Psoas muscle (tissue), 8 donors: ENCODE results near the gene RCOR1. TPM values are rescaled to one million over a fixed set of nuclear protein-coding genes. Genes with fewer than 3 reads are reported as not detected.

Experiments
- ATAC-seq, 4 donors: fragments of 200-7000 bp; cut with Tn5 transposase; one replicate each; pipeline ENCODE4 v1.9.1; 2020; ENCODE audit warnings: moderate library complexity in 3 of 4, mild to moderate bottlenecking in 2 of 4
- DNase-seq, 2 donors: peaks; one replicate each; pipeline ENCODE4 v3.0.0-alpha.2; 2020
- H3K27ac ChIP-seq: fragments of 200-600 bp; one replicate; pipeline ENCODE4 v1.8.0; 2022
- H3K27me3 ChIP-seq, 3 donors: fragments of 200-600 bp in 1 of 3; one replicate each; pipeline versions ENCODE4 v1.6.1 to v1.8.0; 2013 to 2022; ENCODE audit warnings: low read length in 2 of 3, mild to moderate bottlenecking in 2 of 3, moderate library complexity in 1 of 3; ENCODE audit not compliant: insufficient read depth in 3 of 3
- H3K36me3 ChIP-seq, 2 donors: fragments of 200-600 bp in 1 of 2; one replicate each; pipeline versions ENCODE4 v1.6.1 to v1.8.0; 2013 to 2022; ENCODE audit warnings: low read depth in 1 of 2, mild to moderate bottlenecking in 1 of 2, moderate library complexity in 1 of 2; ENCODE audit not compliant: insufficient read depth in 1 of 2
- H3K4me1 ChIP-seq: fragments of 200-600 bp; one replicate; pipeline ENCODE4 v1.8.0; 2022
- H3K4me3 ChIP-seq: fragments of 200-600 bp; one replicate; pipeline ENCODE4 v1.8.0; 2022; ENCODE audit warnings: mild to moderate bottlenecking
- H3K9me3 ChIP-seq: fragments of 200-600 bp; one replicate; pipeline ENCODE4 v1.8.0; 2022
- WGBS, 3 donors: extraction: QIAGEN DNeasy Blood & Tissue Kit; methylation state at CpG; one replicate each; pipeline versions ENCODE4 v1.1.6 to v1.1.7; 2013; 5-methylcytosine and 5-hydroxymethylcytosine counted together
- intact Hi-C, 2 donors: fragments of 100-400 bp; cut with DNase I; formaldehyde crosslinking; loops; one replicate each; pipeline versions ENCODE4 v1.11.0 to v1.14.2; 2022
- polyA plus RNA-seq, 3 donors: library from polyadenylated mRNA; stranded (reverse); fragments of 200-250 nt; gene quantifications; one replicate each; pipeline ENCODE4 v1.2.3, GENCODE V29; 2013
- total RNA-seq, 4 donors: library from RNA; stranded (reverse); fragmentation: NEBNext Ultra II Directional in 2 of 4; extraction: Animal tissue kit (Norgen Biotek cat#: 25700) in 2 of 4; gene quantifications; one replicate each; pipeline versions ENCODE4 v1.2.1 to v1.2.4, GENCODE V29; 2021 to 2023
- TF ChIP-seq, protein P1 (sequence below): fragments of 200-600 bp; IDR thresholded peaks from one replicate; pipeline ENCODE4 v1.8.0; 2022; ENCODE audit warnings: antibody characterized with exemption
- donor health status: healthy with polysubstance abuse.
- donor health status: DM: no; HTN: no; CAD: no; lungs with moderate emphysema.
- donor health status: Bipolar disorder and iron deficiency.
- donor health status: healthy.
- donor health status: DM: yes; HTN: yes; CAD: no.
- donor health status: DM: no; HTN: no; CAD: no.
- donor health status: DM: no; HTN: no; CAD: no.
- donor health status: DM: yes; HTN: yes; CAD: no.

RCOR1 gene
- total and polyA plus RNA-seq, 7 donors = 6.0 to 17.7 (median 14.3) TPM

DNA sequence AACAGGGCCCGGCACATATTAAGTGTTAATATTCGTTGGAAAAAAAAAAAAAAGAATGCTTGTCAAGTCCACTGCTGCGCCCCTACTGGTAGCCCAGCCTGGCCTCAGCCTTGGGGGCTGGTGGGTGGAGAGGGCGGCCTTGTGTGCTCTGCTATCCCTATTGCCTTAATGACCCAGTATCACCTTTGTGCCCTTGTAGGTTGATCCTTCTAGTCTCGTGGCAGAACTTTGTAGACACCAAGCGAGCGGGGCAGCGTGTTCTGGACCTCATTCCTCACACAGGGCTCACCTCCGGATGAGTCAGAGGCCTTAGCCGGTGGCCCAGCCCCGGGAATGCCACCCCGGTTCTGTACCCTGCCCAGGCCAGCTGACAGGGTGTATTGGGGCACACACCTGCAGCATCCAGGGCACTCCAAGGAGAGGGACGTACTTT is 1.8 kb upstream of the RCOR1 start:
- TF ChIP-seq, protein P1, sequence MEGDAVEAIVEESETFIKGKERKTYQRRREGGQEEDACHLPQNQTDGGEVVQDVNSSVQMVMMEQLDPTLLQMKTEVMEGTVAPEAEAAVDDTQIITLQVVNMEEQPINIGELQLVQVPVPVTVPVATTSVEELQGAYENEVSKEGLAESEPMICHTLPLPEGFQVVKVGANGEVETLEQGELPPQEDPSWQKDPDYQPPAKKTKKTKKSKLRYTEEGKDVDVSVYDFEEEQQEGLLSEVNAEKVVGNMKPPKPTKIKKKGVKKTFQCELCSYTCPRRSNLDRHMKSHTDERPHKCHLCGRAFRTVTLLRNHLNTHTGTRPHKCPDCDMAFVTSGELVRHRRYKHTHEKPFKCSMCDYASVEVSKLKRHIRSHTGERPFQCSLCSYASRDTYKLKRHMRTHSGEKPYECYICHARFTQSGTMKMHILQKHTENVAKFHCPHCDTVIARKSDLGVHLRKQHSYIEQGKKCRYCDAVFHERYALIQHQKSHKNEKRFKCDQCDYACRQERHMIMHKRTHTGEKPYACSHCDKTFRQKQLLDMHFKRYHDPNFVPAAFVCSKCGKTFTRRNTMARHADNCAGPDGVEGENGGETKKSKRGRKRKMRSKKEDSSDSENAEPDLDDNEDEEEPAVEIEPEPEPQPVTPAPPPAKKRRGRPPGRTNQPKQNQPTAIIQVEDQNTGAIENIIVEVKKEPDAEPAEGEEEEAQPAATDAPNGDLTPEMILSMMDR = peak; percentile 30
- ATAC-seq (peak in 1 of 4 donors; percentile 1), DNase-seq (peak; percentile 47 to 68)
- Histone ChIP-seq H3K9me3 (no peaks in the 10 kb centered on the region), H3K27me3 (no peaks in the 10 kb centered on the region), H3K4me3 (peak overlapping the region; percentile 93), H3K36me3 (no peaks in the 10 kb centered on the region), H3K27ac (peak overlapping the region; percentile 88), H3K4me1 (peaks cover 11% of the 10 kb centered on the region)
- intact Hi-C loops = no loop called here
- WGBS, 3 donors = 32 to 55% (median 37%) methylated on average over 13 of the region's 13 CpGs

DNA sequence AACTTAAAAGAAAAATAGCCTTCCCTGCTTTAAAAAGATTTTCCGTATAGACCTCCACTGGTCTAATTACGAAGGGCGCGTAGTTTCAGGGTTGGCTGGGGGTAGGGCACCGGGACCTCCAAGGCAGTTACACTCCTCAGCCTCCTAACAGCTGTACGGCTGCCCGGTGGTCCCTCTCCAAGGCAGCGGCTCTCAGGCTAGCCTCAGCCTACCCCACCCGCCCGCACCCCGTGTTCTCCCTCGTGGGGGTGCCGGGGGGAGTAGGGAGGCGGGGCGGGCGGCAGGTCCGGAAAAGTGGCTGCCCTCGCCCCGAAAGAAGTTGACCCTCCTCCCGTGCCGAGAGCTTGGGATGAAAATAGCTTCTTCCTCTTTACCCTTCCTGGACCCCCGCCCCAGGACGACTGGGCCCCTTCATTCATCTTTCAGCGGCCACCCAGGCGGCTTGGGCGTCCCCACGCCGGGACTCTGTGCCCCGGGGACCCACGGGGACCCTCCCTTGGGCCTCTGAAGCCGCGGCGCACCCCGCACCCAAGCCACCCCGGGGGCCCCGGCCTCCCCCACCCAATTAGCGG is 991 bp upstream of the RCOR1 start:
- 2 to 4% (median 2%) methylated on average over 23 to 37 of the region's 37 CpGs for WGBS, 3 donors
- Histone ChIP-seq H3K36me3 (no peaks in the 10 kb centered on the region), H3K9me3 (no peaks in the 10 kb centered on the region), H3K4me1 (peaks cover 11% of the 10 kb centered on the region), H3K4me3 (peak overlapping the region; percentile 93), H3K27me3 (no peaks in the 10 kb centered on the region), H3K27ac (peak overlapping the region; percentile 88)
- DNase-seq = peak in 1 of 2 donors; percentile 37
- intact Hi-C loops = no loop called here
- TF ChIP-seq, protein P1 = no peak
- ATAC-seq = peak in 1 of 4 donors; percentile 16

DNA sequence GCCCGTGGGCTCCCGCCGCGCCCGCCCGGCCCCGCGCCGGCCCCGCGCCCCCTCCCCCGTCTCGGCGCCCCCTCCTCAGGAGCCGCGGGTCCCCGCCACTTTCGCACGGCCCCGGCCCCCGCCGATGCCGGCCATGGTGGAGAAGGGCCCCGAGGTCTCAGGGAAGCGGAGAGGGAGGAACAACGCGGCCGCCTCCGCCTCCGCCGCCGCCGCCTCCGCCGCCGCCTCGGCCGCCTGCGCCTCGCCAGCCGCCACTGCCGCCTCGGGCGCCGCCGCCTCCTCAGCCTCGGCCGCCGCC is 263 bp downstream of the RCOR1 start:
- H3K36me3 ChIP-seq = no peaks in the 10 kb centered on the region
- ATAC-seq = no peak
- peak overlapping the region; percentile 88 for H3K27ac ChIP-seq
- no peaks in the 10 kb centered on the region for H3K27me3 ChIP-seq
- intact Hi-C loops = loop anchor here in 1 of 2 donors (2.0 kb wide), 1 partner anchor 68 kb away; no protein-coding TSS in a partner anchor
- H3K9me3 ChIP-seq = no peaks in the 10 kb centered on the region
- DNase-seq = no peak
- H3K4me1 ChIP-seq = peaks cover 11% of the 10 kb centered on the region
- 0% methylated on average over 49 of the region's 49 CpGs; no CpG with 5 or more reads in 2 of the 3 donors for WGBS, 3 donors
- TF ChIP-seq, protein P1 = no peak
- H3K4me3 ChIP-seq = peak overlapping the region; percentile 93

DNA sequence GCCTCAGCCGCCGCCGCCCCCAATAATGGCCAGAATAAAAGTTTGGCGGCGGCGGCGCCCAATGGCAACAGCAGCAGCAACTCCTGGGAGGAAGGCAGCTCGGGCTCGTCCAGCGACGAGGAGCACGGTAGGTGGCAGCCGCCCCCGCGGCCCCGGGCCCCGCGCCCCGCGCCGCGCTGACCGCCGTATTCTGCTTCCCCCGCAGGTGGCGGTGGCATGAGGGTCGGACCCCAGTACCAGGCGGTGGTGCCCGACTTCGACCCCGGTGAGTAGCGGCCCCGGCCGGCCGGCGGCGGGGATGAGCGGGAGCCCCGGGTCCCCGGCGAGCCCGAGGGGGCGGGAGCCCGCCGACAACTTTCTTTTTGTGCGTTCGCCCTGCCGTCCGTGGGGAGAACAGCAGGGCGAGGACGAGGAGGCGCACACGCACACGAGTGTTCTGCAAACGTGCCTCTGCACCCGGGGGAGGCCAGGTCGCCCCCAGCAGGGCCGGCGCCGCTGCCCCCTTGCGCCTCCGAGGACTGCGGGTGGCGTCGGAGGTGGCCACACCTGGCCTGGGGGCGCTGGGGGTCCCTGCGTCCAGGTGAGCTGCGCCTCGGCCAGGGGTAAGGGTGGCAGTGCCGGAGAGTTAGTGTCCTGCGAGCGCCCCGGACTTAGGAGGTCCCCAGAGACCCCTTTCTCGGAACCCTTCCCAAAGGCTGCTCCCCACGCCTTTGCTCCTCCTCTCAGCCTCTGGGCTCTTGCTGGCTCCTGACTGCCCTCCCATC is 794 bp downstream of the RCOR1 start:
- intact Hi-C loops = loop anchor here in 1 of 2 donors (2.0 kb wide), 1 partner anchor 68 kb away; no protein-coding TSS in a partner anchor

More for the DNA sequence above, 794 bp downstream of the RCOR1 start:
- WGBS, 3 donors = 1% methylated on average over 40 to 75 of the region's 75 CpGs
- Histone ChIP-seq H3K4me1 (peaks cover 11% of the 10 kb centered on the region), H3K27ac (peak overlapping the region; percentile 88), H3K4me3 (peak overlapping the region; percentile 93), H3K9me3 (no peaks in the 10 kb centered on the region), H3K36me3 (no peaks in the 10 kb centered on the region), H3K27me3 (no peaks in the 10 kb centered on the region)
- DNase-seq = peak; percentile 60 to 78
- TF ChIP-seq, protein P1 = peak; percentile 50
- ATAC-seq = peak; percentile 4 to 18 (median 12)
